Transverse colon (tissue), 4 donors: Measurements from ENCODE around the gene FGGY. TPM values are rescaled to one million over a fixed set of nuclear protein-coding genes. Genes with fewer than 3 reads are reported as not detected.

ENCODE experiments used
- DNase-seq: peaks from one replicate; pipeline ENCODE4 v3.0.0-alpha.2; 2019
- H3K27ac ChIP-seq, 4 donors: fragments of 200-600 bp; sonication (generic); 2 replicates each; pipeline ENCODE4 v1.5.1; 2016 to 2018; ENCODE audit warnings: inconsistent platforms in 4 of 4
- H3K27me3 ChIP-seq: fragments of 200-600 bp; sonication (generic); 2 replicates; pipeline ENCODE4 v1.5.1; 2017; ENCODE audit warnings: inconsistent platforms
- H3K36me3 ChIP-seq, 4 donors: fragments of 200-600 bp; sonication (generic); 2 replicates each; pipeline ENCODE4 v1.5.1; 2017 to 2019; ENCODE audit warnings: inconsistent platforms in 4 of 4
- H3K4me1 ChIP-seq, 4 donors: fragments of 200-600 bp; sonication (generic); 2 replicates each; pipeline ENCODE4 v1.5.1; 2017 to 2020; ENCODE audit warnings: inconsistent platforms in 4 of 4
- H3K4me3 ChIP-seq, 4 donors: fragments of 200-600 bp; sonication (generic); 1 replicate in 1 of 4; 2 replicates in 3 of 4; pipeline versions ENCODE4 v1.5.1 to v1.6.1; 2017 to 2019; ENCODE audit warnings: inconsistent platforms in 4 of 4
- H3K9me3 ChIP-seq, 2 donors: fragments of 200-600 bp; sonication (generic); 2 replicates each; pipeline ENCODE4 v1.5.1; 2017 to 2019; ENCODE audit warnings: inconsistent platforms in 2 of 2
- CTCF ChIP-seq, 5 experiments: fragments of 200-600 bp in 3 of 5; fragments of 450-650 bp in 2 of 5; sonication (generic) in 3 of 5; IDR thresholded peaks; 1 replicate in 2 of 5; 2 replicates in 3 of 5; pipeline ENCODE4 v1.5.1; 2016 to 2017; ENCODE audit warnings: antibody characterized with exemption in 5 of 5, inconsistent platforms in 3 of 5, mild to moderate bottlenecking in 2 of 5, moderate library complexity in 1 of 5
- EP300 ChIP-seq: sonication (generic); formaldehyde crosslinking; IDR thresholded peaks from one replicate; pipeline ENCODE4 v1.6.1; 2017; ENCODE audit warnings: antibody characterized with exemption, low read depth
- POLR2A ChIP-seq: fragments of 450-650 bp; IDR thresholded peaks from one replicate; pipeline ENCODE4 v1.6.1; 2016; ENCODE audit warnings: antibody characterized with exemption, mild to moderate bottlenecking, moderate library complexity
- POLR2AphosphoS5 ChIP-seq, 3 donors: sonication (generic); formaldehyde crosslinking; IDR thresholded peaks; one replicate each; pipeline ENCODE4 v1.6.1; 2016; ENCODE audit warnings: antibody characterized with exemption in 3 of 3
- WGBS, 2 donors: methylation state at CpG; one replicate each; pipeline ENCODE4 v1.1.5; 2018; ENCODE audit warnings: low coverage in 1 of 2; 5-methylcytosine and 5-hydroxymethylcytosine counted together
- in situ Hi-C, 4 donors: fragments of 200-750 bp; cut with MboI; loops; one replicate each; pipeline versions ENCODE4 v1.15.0 to v1.15.1; 2017; ENCODE audit warnings: low sequenced_read_pairs in 3 of 4, low pct_ligation_motif_present in 1 of 4, low pct_unique_long_range_greater_than_20kb in 1 of 4
- intact Hi-C: fragments of 100-400 bp; cut with DNase I; formaldehyde crosslinking; loops from one replicate; pipeline ENCODE4 v1.15.1; 2023; ENCODE audit warnings: low total_unique reads
- total RNA-seq, 4 donors: library from RNA; depleted of rRNA; stranded (reverse); fragments of >200 nt; gene quantifications; one replicate each; pipeline ENCODE4 v1.1.0, GENCODE V29; 2016

Gene FGGY
- total RNA-seq, 4 donors from 2014 or later, result 18.2 to 97.7 (median 27.1) TPM

GRCh38 chr1:59368008-59368670 lies 71.2 kb downstream of the FGGY start:
- intact Hi-C loops (no loop called here), in situ Hi-C loops (no loop called here)
- Histone ChIP-seq H3K36me3 (no peaks in the 10 kb centered on the region), H3K9me3 (no peaks in the 10 kb centered on the region), H3K4me3 (no peak overlapping the region), H3K4me1 (peaks cover 0 to 16% (median 7%) of the 10 kb centered on the region in 4 donors), H3K27ac (peak overlapping the region; percentile 40 to 68 (median 56)), H3K27me3 (no peaks in the 10 kb centered on the region)
- no peak for DNase-seq
- TF ChIP-seq CTCF (IDR thresholded peaks at IDR 0.05), result no peak
- TF ChIP-seq POLR2AphosphoS5 (IDR thresholded peaks at IDR 0.05), result no peak
- TF ChIP-seq POLR2A, result no peak
- no peak for TF ChIP-seq EP300
- 74 to 83% methylated on average over 1 to 5 of the region's 5 CpGs for WGBS, 2 donors

- intact Hi-C loops (no loop called here), in situ Hi-C loops (no loop called here)
- DNase-seq, result no peak
- Histone ChIP-seq H3K27ac (peak overlapping the region; percentile 12 to 37 (median 32)), H3K9me3 (no peaks in the 10 kb centered on the region), H3K4me3 (no peak overlapping the region), H3K27me3 (no peaks in the 10 kb centered on the region), H3K36me3 (no peaks in the 10 kb centered on the region), H3K4me1 (no peaks in the 10 kb centered on the region)
- TF ChIP-seq CTCF (IDR thresholded peaks at IDR 0.05), result no peak
- TF ChIP-seq POLR2AphosphoS5 (IDR thresholded peaks at IDR 0.05), result peak in 1 of 3 donors; percentile 23
- no peak for TF ChIP-seq EP300
- TF ChIP-seq POLR2A, result no peak
- 77 to 87% methylated on average over 4 to 6 of the region's 6 CpGs for WGBS, 2 donors
Observed at GRCh38 chr1:59375321-59376220, 78.7 kb downstream of the FGGY start.

GRCh38 chr1:59377350-59377904 lies 80.5 kb downstream of the FGGY start:
- no peaks in the 10 kb centered on the region for H3K4me1 ChIP-seq
- intact Hi-C loops, result no loop called here
- in situ Hi-C loops, result no loop called here

More at GRCh38 chr1:59377350-59377904, 80.5 kb downstream of the FGGY start:
- no peak for DNase-seq
- WGBS, 2 donors, result 83 to 91% methylated on average over 2 to 3 of the region's 3 CpGs
- no peak overlapping the region for H3K27ac ChIP-seq
- no peak overlapping the region for H3K4me3 ChIP-seq
- H3K36me3 ChIP-seq, result no peaks in the 10 kb centered on the region
- no peaks in the 10 kb centered on the region for H3K27me3 ChIP-seq
- no peak for TF ChIP-seq CTCF (IDR thresholded peaks at IDR 0.05)
- no peak for TF ChIP-seq POLR2A
- TF ChIP-seq POLR2AphosphoS5 (IDR thresholded peaks at IDR 0.05), result no peak
- TF ChIP-seq EP300, result no peak
- H3K9me3 ChIP-seq, result no peaks in the 10 kb centered on the region
